IPS DF 4.7 (cell line): ENCODE data around the gene PABPN1.

Source experiments
- DNase-seq: peaks from one replicate; pipeline ENCODE4 v3.0.0-alpha.2; 2013; ENCODE audit warnings: low spot score; ENCODE audit errors: extremely low read depth

Gene PABPN1

GRCh38 chr14:23358042-23358441 lies 36.8 kb downstream of the PABPN1 start:
- DNase-seq = no peak

GRCh38 chr14:23358553-23359166 lies 37.4 kb downstream of the PABPN1 start:
- DNase-seq = no peak

- DNase-seq = no peak
These were observed 37.9 kb downstream of the PABPN1 start for GRCh38 chr14:23359167-23359626.

GRCh38 chr14:23359722-23360447 lies 38.6 kb downstream of the PABPN1 start:
- DNase-seq = no peak

GRCh38 chr14:23360496-23360895 lies 39.2 kb downstream of the PABPN1 start:
- no peak for DNase-seq

GRCh38 chr14:23361320-23361719 lies 40.1 kb downstream of the PABPN1 start:
- DNase-seq = no peak

- DNase-seq = no peak
These were observed 40.5 kb downstream of the PABPN1 start for GRCh38 chr14:23361763-23362162.

- no peak for DNase-seq
These were observed 40.9 kb downstream of the PABPN1 start for GRCh38 chr14:23362200-23362599.

- no peak for DNase-seq
These were observed 43.1 kb downstream of the PABPN1 start for GRCh38 chr14:23364164-23365035.

GRCh38 chr14:23365036-23365731 lies 43.9 kb downstream of the PABPN1 start, which contains the start of gene EFS:
TSS of gene EFS (minus strand) at chr14:23365172. CDS start at chr14:23365025, 147 bp downstream.
- DNase-seq = no peak

GRCh38 chr14:23365732-23366425 lies 44.6 kb downstream of the PABPN1 start:
- no peak for DNase-seq

GRCh38 chr14:23366426-23366921 lies 45.2 kb downstream of the PABPN1 start:
- no peak for DNase-seq

- no peak for DNase-seq
These were observed 49.0 kb downstream of the PABPN1 start for GRCh38 chr14:23370221-23370620.

GRCh38 chr14:23371865-23372264 lies 50.6 kb downstream of the PABPN1 start:
- no peak for DNase-seq

- no peak for DNase-seq
These were observed 51.3 kb downstream of the PABPN1 start, which contains the start of gene IL25 for GRCh38 chr14:23372509-23372908. TSS of gene IL25 (plus strand) at chr14:23372809.

GRCh38 chr14:23373041-23373440 lies 51.8 kb downstream of the PABPN1 start:
- DNase-seq = no peak
